Measurements from ENCODE around the gene LMO1. TPM values are rescaled to one million over a fixed set of nuclear protein-coding genes. Genes with fewer than 3 reads are reported as not detected.

LMO1 gene
- total and polyA plus RNA-seq, 2 of the 13 experiments (the other 11 are each of a cell fraction or from before 2014, with no cell fraction given): not detected

DNA sequence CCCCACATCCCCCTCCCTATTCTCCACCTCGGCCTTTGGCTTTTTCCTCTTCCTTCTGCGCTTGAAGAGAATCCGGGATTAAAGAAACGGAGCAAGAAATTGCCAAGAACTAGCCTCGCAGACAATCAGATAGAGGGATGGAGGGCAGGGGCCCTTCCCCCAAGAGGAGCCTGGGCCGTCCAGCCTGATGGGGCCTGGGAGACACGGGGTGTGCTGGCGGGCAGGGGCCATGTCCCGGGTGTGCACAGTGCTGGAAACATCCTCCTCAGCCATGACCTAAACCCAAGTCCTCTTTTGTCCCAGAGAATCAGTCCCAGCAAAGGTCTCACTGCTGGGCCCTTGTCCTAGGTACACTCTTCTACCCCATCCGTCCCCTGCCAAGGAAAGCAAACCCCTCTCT is 47.7 kb upstream of the LMO1 start (continued):
- no peak for TF ChIP-seq MAF1 (CRISPR knock-in tag; IDR thresholded peaks at IDR 0.05; ENCODE audit: borderline replicate concordance)
- no peak for TF ChIP-seq ZNF792 (CRISPR knock-in tag; IDR thresholded peaks at IDR 0.05)

DNA sequence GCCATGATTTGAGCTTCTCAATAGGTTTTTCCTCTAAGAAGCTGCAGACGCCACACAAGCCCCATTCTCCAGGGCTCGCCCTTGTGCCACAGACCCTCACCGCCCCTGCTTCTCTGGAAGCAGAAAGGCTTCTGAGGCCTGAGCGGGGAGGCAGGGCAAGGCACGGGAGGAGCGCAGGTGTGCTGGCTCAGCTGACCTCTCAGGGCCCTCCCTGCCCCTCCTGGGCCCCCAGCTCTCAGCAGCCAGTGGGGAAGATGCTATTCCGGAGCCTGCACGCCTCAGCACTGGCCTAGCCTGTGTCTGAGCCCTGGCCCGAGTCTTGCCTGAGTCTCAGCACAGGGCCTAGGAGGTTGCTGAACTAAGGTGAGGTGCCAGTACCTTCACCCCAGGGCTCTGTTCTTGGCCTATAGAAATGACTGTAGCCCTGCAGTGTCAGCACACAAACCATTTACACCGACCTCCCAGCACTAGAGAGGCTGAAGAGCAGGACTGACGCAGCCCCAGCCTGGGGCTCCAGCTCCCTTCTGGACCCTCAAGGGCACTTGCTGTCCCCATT is 47.1 kb upstream of the LMO1 start:
- Histone ChIP-seq H3K4me3 (replicated peaks in 1 of 3; ENCODE audit: insufficient read depth in 1 of 3, low read depth in 2 of 3, low read length in 3 of 3) (no peak overlapping the region), H3K79me2 (ENCODE audit: insufficient read depth, low read length) (no peaks in the 10 kb centered on the region), H3K9me3 (ENCODE audit: low read length) (no peaks in the 10 kb centered on the region), H3K4me1 (ENCODE audit: insufficient read depth, low read length) (no peaks in the 10 kb centered on the region), H2AFZ (ENCODE audit: low read length) (no peak overlapping the region), H3K4me2 (ENCODE audit: low read depth, low read length) (no peak overlapping the region), H3K9ac (ENCODE audit: insufficient read depth, low read depth, low read length) (no peak overlapping the region), H4K20me1 (ENCODE audit: insufficient read depth, low read length) (no peaks in the 10 kb centered on the region), H3K36me3 (replicated peaks in 1 of 2; ENCODE audit: control insufficient read depth in 1 of 2, insufficient read depth in 2 of 2, low read length in 2 of 2) (no peaks in the 10 kb centered on the region), H3K27ac (ENCODE audit: extremely low read length, insufficient read depth, low read length) (no peak overlapping the region), H3K27me3 (ENCODE audit: control insufficient read depth in 1 of 2, insufficient read depth in 2 of 2, low read length in 2 of 2) (peaks cover 0 to 12% of the 10 kb centered on the region in 2 experiments; a peak in 3 of 5 replicates)
- FAIRE-seq (no peak), ATAC-seq (no peak; the same call in 2 of the 3 replicates), DNase-seq (ENCODE audit: low spot score) (no peak)
- no TSS peak for BruUV-seq (replicated peaks)
- in situ Hi-C loops (cut with HindIII; ENCODE audit: extremely low pct_ligation_motif_present, low pct_unique_long_range_greater_than_20kb): no loop called here
- POLR2A ChIA-PET: no interaction called here
- TF ChIP-seq, protein P1, sequence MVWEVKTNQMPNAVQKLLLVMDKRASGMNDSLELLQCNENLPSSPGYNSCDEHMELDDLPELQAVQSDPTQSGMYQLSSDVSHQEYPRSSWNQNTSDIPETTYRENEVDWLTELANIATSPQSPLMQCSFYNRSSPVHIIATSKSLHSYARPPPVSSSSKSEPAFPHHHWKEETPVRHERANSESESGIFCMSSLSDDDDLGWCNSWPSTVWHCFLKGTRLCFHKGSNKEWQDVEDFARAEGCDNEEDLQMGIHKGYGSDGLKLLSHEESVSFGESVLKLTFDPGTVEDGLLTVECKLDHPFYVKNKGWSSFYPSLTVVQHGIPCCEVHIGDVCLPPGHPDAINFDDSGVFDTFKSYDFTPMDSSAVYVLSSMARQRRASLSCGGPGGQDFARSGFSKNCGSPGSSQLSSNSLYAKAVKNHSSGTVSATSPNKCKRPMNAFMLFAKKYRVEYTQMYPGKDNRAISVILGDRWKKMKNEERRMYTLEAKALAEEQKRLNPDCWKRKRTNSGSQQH (CRISPR knock-in tag; IDR thresholded peaks at IDR 0.05; ENCODE audit: low read depth): no peak
- TF ChIP-seq ZNF224 (CRISPR knock-in tag; IDR thresholded peaks at IDR 0.05) (no peak), GZF1 (CRISPR knock-in tag; IDR thresholded peaks at IDR 0.05) (no peak), ONECUT2 (CRISPR knock-in tag; IDR thresholded peaks at IDR 0.05) (no peak), SMARCC2 (IDR thresholded peaks at IDR 0.05) (no peak), ZBTB38 (CRISPR knock-in tag; IDR thresholded peaks at IDR 0.05) (no peak), ZFP36L1 (CRISPR knock-in tag; IDR thresholded peaks at IDR 0.05) (no peak), ZFAT (CRISPR knock-in tag; conservative IDR thresholded peaks at IDR 0.05) (no peak), KAT8 (CRISPR knock-in tag; IDR thresholded peaks at IDR 0.05) (no peak)
- TF ChIP-seq, protein P2, sequence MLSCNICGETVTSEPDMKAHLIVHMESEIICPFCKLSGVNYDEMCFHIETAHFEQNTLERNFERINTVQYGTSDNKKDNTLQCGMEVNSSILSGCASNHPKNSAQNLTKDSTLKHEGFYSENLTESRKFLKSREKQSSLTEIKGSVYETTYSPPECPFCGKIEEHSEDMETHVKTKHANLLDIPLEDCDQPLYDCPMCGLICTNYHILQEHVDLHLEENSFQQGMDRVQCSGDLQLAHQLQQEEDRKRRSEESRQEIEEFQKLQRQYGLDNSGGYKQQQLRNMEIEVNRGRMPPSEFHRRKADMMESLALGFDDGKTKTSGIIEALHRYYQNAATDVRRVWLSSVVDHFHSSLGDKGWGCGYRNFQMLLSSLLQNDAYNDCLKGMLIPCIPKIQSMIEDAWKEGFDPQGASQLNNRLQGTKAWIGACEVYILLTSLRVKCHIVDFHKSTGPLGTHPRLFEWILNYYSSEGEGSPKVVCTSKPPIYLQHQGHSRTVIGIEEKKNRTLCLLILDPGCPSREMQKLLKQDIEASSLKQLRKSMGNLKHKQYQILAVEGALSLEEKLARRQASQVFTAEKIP (CRISPR knock-in tag; IDR thresholded peaks at IDR 0.05; ENCODE audit: borderline replicate concordance): no peak
- TF ChIP-seq, protein P3, sequence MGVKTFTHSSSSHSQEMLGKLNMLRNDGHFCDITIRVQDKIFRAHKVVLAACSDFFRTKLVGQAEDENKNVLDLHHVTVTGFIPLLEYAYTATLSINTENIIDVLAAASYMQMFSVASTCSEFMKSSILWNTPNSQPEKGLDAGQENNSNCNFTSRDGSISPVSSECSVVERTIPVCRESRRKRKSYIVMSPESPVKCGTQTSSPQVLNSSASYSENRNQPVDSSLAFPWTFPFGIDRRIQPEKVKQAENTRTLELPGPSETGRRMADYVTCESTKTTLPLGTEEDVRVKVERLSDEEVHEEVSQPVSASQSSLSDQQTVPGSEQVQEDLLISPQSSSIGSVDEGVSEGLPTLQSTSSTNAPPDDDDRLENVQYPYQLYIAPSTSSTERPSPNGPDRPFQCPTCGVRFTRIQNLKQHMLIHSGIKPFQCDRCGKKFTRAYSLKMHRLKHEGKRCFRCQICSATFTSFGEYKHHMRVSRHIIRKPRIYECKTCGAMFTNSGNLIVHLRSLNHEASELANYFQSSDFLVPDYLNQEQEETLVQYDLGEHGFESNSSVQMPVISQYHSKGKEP (CRISPR knock-in tag; IDR thresholded peaks at IDR 0.05): no peak
- CTCF ChIA-PET (ENCODE audit: low intra/inter-chr PET ratio, low total read pairs): no interaction called here
- 36% methylated on average over 7 of the region's 11 CpGs for WGBS (ENCODE audit: low lambda C conversion rate)
- intact Hi-C loops (cut with micrococcal nuclease; ENCODE audit: unreplicated experiment): no loop called here

Data from HepG2 (cell line).